MM.1S (cell line): ENCODE measurements around the gene RTP5.

Source experiments
- DNase-seq: peaks from one replicate; pipeline ENCODE4 v3.0.0-alpha.2; 2015
- H2AFZ ChIP-seq: fragments of 300-600 bp; sonication (generic); 2 replicates; pipeline ENCODE4 v1.6.0; 2016; ENCODE audit warnings: antibody characterized with exemption, low read length
- H3F3A ChIP-seq: fragments of 300-600 bp; sonication (generic); 2 replicates; pipeline ENCODE4 v1.6.1; 2016; ENCODE audit warnings: mild to moderate bottlenecking, antibody characterized with exemption, low read length, moderate library complexity, mixed read lengths; ENCODE audit not compliant: insufficient read depth
- H3K27ac ChIP-seq: fragments of 300-600 bp; sonication (generic); 2 replicates; pipeline ENCODE4 v1.5.1; 2016; ENCODE audit warnings: mild to moderate bottlenecking, low read length
- H3K27me3 ChIP-seq: fragments of 300-600 bp; sonication (generic); replicated peaks from 2 replicates; pipeline ENCODE4 v1.6.0; 2016; ENCODE audit warnings: low read length; ENCODE audit not compliant: insufficient read depth
- H3K36me3 ChIP-seq: fragments of 300-600 bp; sonication (generic); replicated peaks from 2 replicates; pipeline ENCODE4 v1.6.1; 2016; ENCODE audit warnings: mild to moderate bottlenecking, low read length, mixed read lengths; ENCODE audit not compliant: insufficient read depth
- H3K4me1 ChIP-seq: fragments of 300-600 bp; sonication (generic); 2 replicates; pipeline ENCODE4 v1.6.1; 2016; ENCODE audit warnings: low read length, mixed read lengths
- H3K4me2 ChIP-seq: fragments of 300-600 bp; sonication (generic); 2 replicates; pipeline ENCODE4 v1.6.0; 2016; ENCODE audit warnings: low read depth, low read length
- H3K4me3 ChIP-seq: fragments of 300-600 bp; sonication (generic); 2 replicates; pipeline ENCODE4 v1.5.1; 2016; ENCODE audit warnings: low read length, mixed read lengths
- H3K79me2 ChIP-seq: fragments of 300-600 bp; sonication (generic); 2 replicates; pipeline ENCODE4 v1.6.1; 2016; ENCODE audit warnings: mixed run types, low read length, mixed read lengths
- H3K9ac ChIP-seq: fragments of 300-600 bp; sonication (generic); 2 replicates; pipeline ENCODE4 v1.6.1; 2016; ENCODE audit warnings: low read length, mixed read lengths
- H3K9me2 ChIP-seq: fragments of 300-600 bp; sonication (generic); replicated peaks from 2 replicates; pipeline ENCODE4 v1.6.1; 2016; ENCODE audit warnings: mild to moderate bottlenecking, low read length, mixed read lengths; ENCODE audit not compliant: insufficient read depth
- H3K9me3 ChIP-seq: fragments of 300-600 bp; sonication (generic); replicated peaks from 2 replicates; pipeline ENCODE4 v1.6.1; 2016; ENCODE audit warnings: mild to moderate bottlenecking, low read length, mixed read lengths; ENCODE audit not compliant: insufficient read depth
- H4K20me1 ChIP-seq: fragments of 300-600 bp; sonication (generic); 2 replicates; pipeline ENCODE4 v1.6.1; 2016; ENCODE audit warnings: mild to moderate bottlenecking, low read length, moderate library complexity, mixed read lengths; ENCODE audit not compliant: insufficient read depth
- CTCF ChIP-seq: fragments of 300-600 bp; sonication (generic); IDR thresholded peaks from 2 replicates; pipeline ENCODE4 v1.5.1; 2016; ENCODE audit warnings: antibody characterized with exemption, low read length, mixed read lengths
- EZH2 ChIP-seq: fragments of 300-600 bp; sonication (generic); optimal IDR thresholded peaks from 2 replicates; pipeline ENCODE3; 2017; ENCODE audit warnings: low read depth, mild to moderate bottlenecking, antibody characterized with exemption, low read length, mixed read lengths
- EZH2phosphoT487 ChIP-seq: fragments of 300-600 bp; sonication (generic); IDR thresholded peaks from 2 replicates; pipeline ENCODE4 v1.6.1; 2018; ENCODE audit warnings: antibody characterized with exemption, low read length

RTP5 gene

GRCh38 chr2:241865957-241866789 is 3.4 kb upstream of the RTP5 start:
- Histone ChIP-seq H4K20me1 (no peaks in the 10 kb centered on the region), H3K9ac (no peak overlapping the region), H3K4me3 (no peak overlapping the region), H3K4me2 (no peak overlapping the region), H3K27me3 (peaks cover 71% of the 10 kb centered on the region), H2AFZ (no peak overlapping the region), H3K36me3 (no peaks in the 10 kb centered on the region), H3K9me2 (no peaks in the 10 kb centered on the region), H3K9me3 (no peaks in the 10 kb centered on the region), H3K79me2 (no peaks in the 10 kb centered on the region), H3K27ac (no peak overlapping the region), H3F3A (no peaks in the 10 kb centered on the region), H3K4me1 (0 out of 2 replicates have a peak, but pooled peaks cover 1% of the 10 kb centered on the region)
- DNase-seq, result no peak
- TF ChIP-seq EZH2 (no peak), CTCF (no peak), EZH2phosphoT487 (no peak)

GRCh38 chr2:241866790-241867645 is 2.5 kb upstream of the RTP5 start:
- H4K20me1 ChIP-seq, result no peaks in the 10 kb centered on the region
- H3F3A ChIP-seq, result no peaks in the 10 kb centered on the region
- H2AFZ ChIP-seq, result no peak overlapping the region
- no peak overlapping the region for H3K4me3 ChIP-seq
- no peak overlapping the region for H3K9ac ChIP-seq
- H3K9me3 ChIP-seq, result no peaks in the 10 kb centered on the region
- no peak overlapping the region for H3K4me2 ChIP-seq
- no peak overlapping the region for H3K27ac ChIP-seq
- H3K36me3 ChIP-seq, result no peaks in the 10 kb centered on the region
- DNase-seq, result no peak
- H3K27me3 ChIP-seq, result peaks cover 79% of the 10 kb centered on the region
- no peaks in the 10 kb centered on the region for H3K4me1 ChIP-seq
- TF ChIP-seq CTCF (no peak), EZH2 (no peak), EZH2phosphoT487 (no peak)
- no peaks in the 10 kb centered on the region for H3K9me2 ChIP-seq
- no peaks in the 10 kb centered on the region for H3K79me2 ChIP-seq

DNA sequence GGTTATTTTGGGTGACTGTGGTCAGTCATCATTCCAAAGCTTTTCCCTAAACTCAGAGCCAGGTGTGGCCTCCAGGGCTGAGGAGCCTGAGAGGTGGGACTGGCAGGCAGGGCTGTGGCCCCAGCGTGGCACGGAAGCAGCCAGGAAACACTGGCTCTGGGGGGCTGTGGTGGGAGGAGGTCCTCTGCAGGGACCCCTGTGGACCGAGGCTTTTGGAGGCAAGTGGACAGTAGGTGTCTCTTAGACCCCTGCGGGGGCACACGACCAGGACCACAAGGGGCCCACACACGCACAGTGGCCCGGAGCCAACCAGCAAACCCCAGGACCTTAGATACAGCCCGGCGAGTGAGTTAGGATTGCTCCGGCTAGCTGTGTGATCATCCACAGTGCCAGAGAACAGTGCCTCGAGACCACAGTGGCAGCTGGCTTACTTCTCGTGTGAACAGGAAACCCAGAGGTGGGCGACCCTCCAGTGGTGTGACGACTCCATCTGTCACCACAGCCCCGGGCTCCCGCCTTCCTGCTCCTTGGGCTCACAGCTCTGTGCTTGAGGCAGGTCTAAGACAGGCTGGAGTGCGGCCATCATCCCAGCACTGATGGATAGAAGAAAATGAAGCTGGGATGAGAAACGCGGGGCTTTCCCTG is 1.6 kb upstream of the RTP5 start:
- H3K9me3 ChIP-seq, result no peaks in the 10 kb centered on the region
- 0 out of 2 replicates have a peak overlapping the region, but pooled peaks have one; percentile 9 for H3K4me2 ChIP-seq
- H2AFZ ChIP-seq, result no peak overlapping the region
- no peak for DNase-seq
- H3K27me3 ChIP-seq, result peaks cover 86% of the 10 kb centered on the region
- no peaks in the 10 kb centered on the region for H3K79me2 ChIP-seq
- H3K27ac ChIP-seq, result no peak overlapping the region
- no peaks in the 10 kb centered on the region for H3K4me1 ChIP-seq
- no peaks in the 10 kb centered on the region for H3K36me3 ChIP-seq
- no peaks in the 10 kb centered on the region for H4K20me1 ChIP-seq
- H3K4me3 ChIP-seq, result no peak overlapping the region
- no peaks in the 10 kb centered on the region for H3F3A ChIP-seq
- H3K9me2 ChIP-seq, result no peaks in the 10 kb centered on the region
- no peak for TF ChIP-seq CTCF
- no peak for TF ChIP-seq EZH2phosphoT487
- no peak for TF ChIP-seq EZH2
- no peak overlapping the region for H3K9ac ChIP-seq
